HepG2 (cell line): Measurements from ENCODE around the gene TUBGCP6. TPM values are rescaled to one million over a fixed set of nuclear protein-coding genes. Genes with fewer than 3 reads are reported as not detected.
A peak's percentile ranks its signal among the peaks of the same experiment; 100 is the strongest.

Source experiments
- BRCA1 ChIP-seq: sonication (generic); formaldehyde crosslinking; IDR thresholded peaks from 2 replicates; pipeline ENCODE4 v1.4.0; 2020; ENCODE audit warnings: missing genetic modification reagents
- ELF1 ChIP-seq: sonication (generic); formaldehyde crosslinking; IDR thresholded peaks from 2 replicates; pipeline ENCODE4 v1.4.0; 2020; ENCODE audit warnings: missing genetic modification reagents
- ISX ChIP-seq: sonication (generic); formaldehyde crosslinking; conservative IDR thresholded peaks from 2 replicates; pipeline ENCODE4 v1.5.0; 2020; ENCODE audit warnings: missing genetic modification reagents
- MAF1 ChIP-seq: sonication (generic); formaldehyde crosslinking; IDR thresholded peaks from 2 replicates; pipeline ENCODE4 v1.5.0; 2020; ENCODE audit warnings: missing genetic modification reagents, borderline replicate concordance
- MEIS2 ChIP-seq: sonication (generic); formaldehyde crosslinking; IDR thresholded peaks from 2 replicates; pipeline ENCODE4 v1.9.0; 2021; ENCODE audit warnings: mild to moderate bottlenecking, missing genetic modification reagents
- RAD51 ChIP-seq: fragments of 450-650 bp; IDR thresholded peaks from 2 replicates; pipeline ENCODE4 v1.6.1; 2016; ENCODE audit warnings: borderline replicate concordance
- RBM39 ChIP-seq: fragments of 200-400 bp; formaldehyde crosslinking; IDR thresholded peaks from one replicate; pipeline ENCODE4 v1.6.1; 2018; ENCODE audit warnings: antibody characterized with exemption, mild to moderate bottlenecking, low read depth, low read length; ENCODE audit not compliant: poor library complexity, severe bottlenecking
- SCMH1 ChIP-seq: sonication (generic); formaldehyde crosslinking; IDR thresholded peaks from 2 replicates; pipeline ENCODE4 v1.9.0; 2021; ENCODE audit warnings: missing genetic modification reagents, mild to moderate bottlenecking, borderline replicate concordance
- SMC3 ChIP-seq: IDR thresholded peaks from 2 replicates; pipeline ENCODE4 v1.6.1; 2011; ENCODE audit warnings: low read length, improper control_type of control experiment
- SRY ChIP-seq: sonication (generic); formaldehyde crosslinking; IDR thresholded peaks from 2 replicates; pipeline ENCODE4 v1.8.0; 2022; ENCODE audit warnings: mild to moderate bottlenecking, missing genetic modification reagents
- XBP1 ChIP-seq: sonication (generic); formaldehyde crosslinking; IDR thresholded peaks from 2 replicates; pipeline ENCODE4 v1.5.0; 2020; ENCODE audit warnings: missing genetic modification reagents
- ZFAT ChIP-seq: sonication (generic); formaldehyde crosslinking; conservative IDR thresholded peaks from 2 replicates; pipeline ENCODE4 v1.8.1; 2023; ENCODE audit warnings: missing genetic modification reagents, inconsistent platforms
- ZFP36 ChIP-seq: fragments of 150-350 bp; IDR thresholded peaks from 2 replicates; pipeline ENCODE4 v1.6.1; 2018; ENCODE audit warnings: borderline replicate concordance, low read length, low read depth; ENCODE audit not compliant: partially characterized antibody
- ZNF530 ChIP-seq: sonication (generic); formaldehyde crosslinking; IDR thresholded peaks from 2 replicates; pipeline ENCODE4 v1.5.0; 2020; ENCODE audit warnings: low read depth, mild to moderate bottlenecking, missing genetic modification reagents
- ZNF616 ChIP-seq: sonication (generic); formaldehyde crosslinking; IDR thresholded peaks from 2 replicates; pipeline ENCODE4 v1.5.0; 2020; ENCODE audit warnings: low read depth, mild to moderate bottlenecking, missing genetic modification reagents
- ZSCAN30 ChIP-seq: sonication (generic); formaldehyde crosslinking; IDR thresholded peaks from 2 replicates; pipeline ENCODE4 v1.5.0; 2020; ENCODE audit warnings: mild to moderate bottlenecking, missing genetic modification reagents
- polyA plus RNA-seq, 8 experiments: library from polyadenylated mRNA; depleted of rRNA in 3 of 8; stranded (reverse) in 7 of 8; unstranded in 1 of 8; fragments of >200 nt; fragmentation: Illumina TruSeq in 4 of 8; extraction: Trizol in 4 of 8; gene quantifications; 2 replicates each; pipeline versions ENCODE4 v1.2.1 to v1.2.3, GENCODE V29; 2011 to 2016; ENCODE audit warnings: low read depth in 4 of 8, missing spikeins in 1 of 8, mixed read lengths in 1 of 8; ENCODE audit not compliant: insufficient read depth in 1 of 8
- total RNA-seq, 5 experiments: library from RNA; depleted of rRNA; stranded (reverse); fragments of >200 nt; fragmentation: Illumina TruSeq; extraction: Trizol; gene quantifications; 2 replicates each; pipeline ENCODE4 v1.2.3, GENCODE V29; 2016; ENCODE audit warnings: low read depth in 1 of 5
- TF ChIP-seq, protein P1 (sequence below): sonication (generic); formaldehyde crosslinking; IDR thresholded peaks from 2 replicates; pipeline ENCODE4 v1.4.0; 2020; ENCODE audit warnings: missing genetic modification reagents, mild to moderate bottlenecking, borderline replicate concordance
- TF ChIP-seq, protein P2 (sequence below): sonication (generic); formaldehyde crosslinking; IDR thresholded peaks from 2 replicates; pipeline ENCODE4 v1.8.1; 2023; ENCODE audit warnings: mild to moderate bottlenecking, moderate library complexity, missing genetic modification reagents
- TF ChIP-seq, protein P3 (sequence below): sonication (generic); formaldehyde crosslinking; IDR thresholded peaks from 2 replicates; pipeline ENCODE4 v1.4.0; 2020; ENCODE audit warnings: low read depth, mild to moderate bottlenecking, missing genetic modification reagents

Gene TUBGCP6
- total and polyA plus RNA-seq, 2 of the 13 experiments (the other 11 are each of a cell fraction or from before 2014, with no cell fraction given) = 14.6 to 15.7 TPM

DNA sequence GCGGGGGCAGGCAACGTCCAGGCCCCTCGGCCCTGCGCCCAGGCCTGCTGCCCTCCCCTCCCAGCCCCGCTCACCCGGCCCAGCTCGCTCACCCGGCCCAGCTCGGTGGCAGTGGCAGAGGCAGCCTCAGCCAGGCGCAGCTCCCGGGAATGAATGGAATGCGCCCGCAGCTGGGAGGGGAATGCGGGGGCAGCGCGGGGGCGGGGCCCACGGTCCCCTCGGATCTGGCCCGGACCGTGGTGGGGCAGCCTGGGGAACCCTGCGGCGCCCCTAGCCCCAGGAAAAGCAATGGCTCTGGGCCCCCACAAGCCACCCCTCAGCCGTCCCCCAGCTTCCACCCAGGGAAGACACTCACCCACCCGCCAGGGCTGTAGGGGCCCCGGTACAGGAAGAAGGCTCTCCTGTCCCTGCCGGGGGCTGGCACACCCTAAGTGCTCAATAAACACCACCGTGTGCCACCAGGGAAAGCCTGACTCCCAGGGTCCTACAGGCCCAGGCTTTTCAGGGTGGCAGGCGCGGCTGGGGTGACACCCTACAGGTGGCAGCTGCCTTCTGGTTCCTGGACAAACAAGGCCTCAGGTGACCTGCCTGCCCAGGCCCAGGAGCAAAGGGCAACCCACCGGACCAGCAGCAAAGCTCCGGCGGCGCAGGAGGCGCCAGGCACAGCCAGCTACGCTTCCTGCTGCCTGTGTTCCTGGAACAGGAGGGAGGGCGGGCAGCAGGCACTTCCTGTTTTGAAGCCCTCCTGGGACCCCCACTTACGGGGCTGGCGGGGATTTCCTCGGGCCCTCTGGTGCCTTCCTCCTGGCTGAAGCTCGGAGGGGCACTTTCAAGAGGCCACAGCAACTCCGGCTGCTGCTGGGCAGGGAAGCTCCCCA, 48.9 kb upstream of the TUBGCP6 start (continued):
- TF ChIP-seq SRY (CRISPR knock-in tag) = 0 out of 2 replicates have a peak, but pooled peaks have one; percentile 37
- peak; percentile 60; the same call in 1 of the 2 replicates for TF ChIP-seq ZNF616 (CRISPR knock-in tag)
- peak; percentile 85 for TF ChIP-seq BRCA1 (CRISPR knock-in tag)
- TF ChIP-seq MAF1 = no peak
- no peak for TF ChIP-seq ZFP36
- TF ChIP-seq SMC3 = no peak
- TF ChIP-seq SCMH1 (CRISPR knock-in tag) = no peak
- TF ChIP-seq ZSCAN30 (CRISPR knock-in tag) = no peak
- TF ChIP-seq ELF1 = peak; percentile 93
- TF ChIP-seq ISX (CRISPR knock-in tag) = 0 out of 2 replicates have a peak, but pooled peaks have one; percentile 62
- TF ChIP-seq, protein P1, sequence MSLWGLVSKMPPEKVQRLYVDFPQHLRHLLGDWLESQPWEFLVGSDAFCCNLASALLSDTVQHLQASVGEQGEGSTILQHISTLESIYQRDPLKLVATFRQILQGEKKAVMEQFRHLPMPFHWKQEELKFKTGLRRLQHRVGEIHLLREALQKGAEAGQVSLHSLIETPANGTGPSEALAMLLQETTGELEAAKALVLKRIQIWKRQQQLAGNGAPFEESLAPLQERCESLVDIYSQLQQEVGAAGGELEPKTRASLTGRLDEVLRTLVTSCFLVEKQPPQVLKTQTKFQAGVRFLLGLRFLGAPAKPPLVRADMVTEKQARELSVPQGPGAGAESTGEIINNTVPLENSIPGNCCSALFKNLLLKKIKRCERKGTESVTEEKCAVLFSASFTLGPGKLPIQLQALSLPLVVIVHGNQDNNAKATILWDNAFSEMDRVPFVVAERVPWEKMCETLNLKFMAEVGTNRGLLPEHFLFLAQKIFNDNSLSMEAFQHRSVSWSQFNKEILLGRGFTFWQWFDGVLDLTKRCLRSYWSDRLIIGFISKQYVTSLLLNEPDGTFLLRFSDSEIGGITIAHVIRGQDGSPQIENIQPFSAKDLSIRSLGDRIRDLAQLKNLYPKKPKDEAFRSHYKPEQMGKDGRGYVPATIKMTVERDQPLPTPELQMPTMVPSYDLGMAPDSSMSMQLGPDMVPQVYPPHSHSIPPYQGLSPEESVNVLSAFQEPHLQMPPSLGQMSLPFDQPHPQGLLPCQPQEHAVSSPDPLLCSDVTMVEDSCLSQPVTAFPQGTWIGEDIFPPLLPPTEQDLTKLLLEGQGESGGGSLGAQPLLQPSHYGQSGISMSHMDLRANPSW (CRISPR knock-in tag) = no peak
- TF ChIP-seq RAD51 = no peak
- TF ChIP-seq, protein P2, sequence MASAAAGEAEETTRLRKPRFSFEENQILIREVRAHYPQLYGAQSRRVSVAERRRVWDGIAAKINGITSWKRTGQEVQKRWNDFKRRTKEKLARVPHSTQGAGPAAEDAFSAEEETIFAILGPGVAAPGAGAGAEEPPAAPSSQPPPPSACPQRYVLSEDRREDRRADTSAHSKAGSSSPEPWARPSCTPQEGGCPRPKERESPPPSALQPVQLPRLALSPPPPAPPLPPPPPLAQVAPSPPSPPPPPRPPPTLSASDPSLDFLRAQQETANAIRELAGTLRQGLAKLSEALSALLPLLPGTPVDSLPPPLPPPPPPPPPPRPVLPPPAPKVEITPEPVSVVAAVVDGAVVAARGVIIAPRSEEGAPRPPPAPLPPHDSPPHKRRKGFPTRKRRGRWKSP = peak; percentile 89; the same call in 1 of the 2 replicates
- no peak for TF ChIP-seq ZNF530 (CRISPR knock-in tag)
- no peak for TF ChIP-seq XBP1 (CRISPR knock-in tag)
- peak; percentile 78 for TF ChIP-seq MEIS2 (CRISPR knock-in tag)
- peak; percentile 38 for TF ChIP-seq RBM39
- TF ChIP-seq ZFAT (CRISPR knock-in tag) = no peak
- TF ChIP-seq, protein P3, sequence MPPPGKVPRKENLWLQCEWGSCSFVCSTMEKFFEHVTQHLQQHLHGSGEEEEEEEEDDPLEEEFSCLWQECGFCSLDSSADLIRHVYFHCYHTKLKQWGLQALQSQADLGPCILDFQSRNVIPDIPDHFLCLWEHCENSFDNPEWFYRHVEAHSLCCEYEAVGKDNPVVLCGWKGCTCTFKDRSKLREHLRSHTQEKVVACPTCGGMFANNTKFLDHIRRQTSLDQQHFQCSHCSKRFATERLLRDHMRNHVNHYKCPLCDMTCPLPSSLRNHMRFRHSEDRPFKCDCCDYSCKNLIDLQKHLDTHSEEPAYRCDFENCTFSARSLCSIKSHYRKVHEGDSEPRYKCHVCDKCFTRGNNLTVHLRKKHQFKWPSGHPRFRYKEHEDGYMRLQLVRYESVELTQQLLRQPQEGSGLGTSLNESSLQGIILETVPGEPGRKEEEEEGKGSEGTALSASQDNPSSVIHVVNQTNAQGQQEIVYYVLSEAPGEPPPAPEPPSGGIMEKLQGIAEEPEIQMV (CRISPR knock-in tag) = peak; percentile 98
